GM23338 (cell line): ENCODE data around the gene SAC3D1.

Experiments
- CREB1 ChIP-seq: fragments of 250-450 bp; sonication (Bioruptor Pico); IDR thresholded peaks from 2 replicates; pipeline ENCODE4 v1.5.0; 2020; ENCODE audit warnings: low read depth, mild to moderate bottlenecking, moderate library complexity
- ETS1 ChIP-seq: IDR thresholded peaks from 2 replicates; pipeline ENCODE4 v1.6.1; 2016; ENCODE audit warnings: antibody characterized with exemption
- EZH2 ChIP-seq: fragments of 200-600 bp; sonication (generic); IDR thresholded peaks from one replicate; pipeline ENCODE4 v1.8.0; 2017; ENCODE audit warnings: antibody characterized with exemption, mild to moderate bottlenecking, low read depth; ENCODE audit not compliant: unreplicated experiment
- EZH2phosphoT487 ChIP-seq: fragments of 200-600 bp; sonication (generic); IDR thresholded peaks from one replicate; pipeline ENCODE4 v1.8.1; 2018; ENCODE audit warnings: antibody characterized with exemption; ENCODE audit not compliant: unreplicated experiment
- JUNB ChIP-seq: IDR thresholded peaks from one replicate; pipeline ENCODE4 v1.6.1; 2016; ENCODE audit warnings: antibody characterized with exemption; ENCODE audit not compliant: unreplicated experiment
- POLR2AphosphoS5 ChIP-seq: IDR thresholded peaks from 2 replicates; pipeline ENCODE4 v1.6.1; 2016; ENCODE audit warnings: antibody characterized with exemption, low read depth
- ZNF114 ChIP-seq: fragments of 250-450 bp; sonication (Bioruptor Pico); IDR thresholded peaks from 2 replicates; pipeline ENCODE4 v1.5.0; 2020; ENCODE audit warnings: mild to moderate bottlenecking, moderate library complexity
- TF ChIP-seq, protein P1 (sequence below), 2 experiments: fragments of 200-600 bp in 1 of 2; sonication (generic) in 1 of 2; conservative IDR thresholded peaks; 2 replicates each; pipeline versions ENCODE4 v1.5.1 to v1.6.1; 2016 to 2017; ENCODE audit warnings: antibody characterized with exemption in 2 of 2, low read depth in 2 of 2, mild to moderate bottlenecking in 2 of 2, moderate library complexity in 1 of 2
- TF ChIP-seq, protein P2 (sequence below): IDR thresholded peaks from one replicate; pipeline ENCODE4 v1.6.1; 2018; ENCODE audit warnings: antibody characterized with exemption; ENCODE audit not compliant: unreplicated experiment

- TF ChIP-seq, protein P1, sequence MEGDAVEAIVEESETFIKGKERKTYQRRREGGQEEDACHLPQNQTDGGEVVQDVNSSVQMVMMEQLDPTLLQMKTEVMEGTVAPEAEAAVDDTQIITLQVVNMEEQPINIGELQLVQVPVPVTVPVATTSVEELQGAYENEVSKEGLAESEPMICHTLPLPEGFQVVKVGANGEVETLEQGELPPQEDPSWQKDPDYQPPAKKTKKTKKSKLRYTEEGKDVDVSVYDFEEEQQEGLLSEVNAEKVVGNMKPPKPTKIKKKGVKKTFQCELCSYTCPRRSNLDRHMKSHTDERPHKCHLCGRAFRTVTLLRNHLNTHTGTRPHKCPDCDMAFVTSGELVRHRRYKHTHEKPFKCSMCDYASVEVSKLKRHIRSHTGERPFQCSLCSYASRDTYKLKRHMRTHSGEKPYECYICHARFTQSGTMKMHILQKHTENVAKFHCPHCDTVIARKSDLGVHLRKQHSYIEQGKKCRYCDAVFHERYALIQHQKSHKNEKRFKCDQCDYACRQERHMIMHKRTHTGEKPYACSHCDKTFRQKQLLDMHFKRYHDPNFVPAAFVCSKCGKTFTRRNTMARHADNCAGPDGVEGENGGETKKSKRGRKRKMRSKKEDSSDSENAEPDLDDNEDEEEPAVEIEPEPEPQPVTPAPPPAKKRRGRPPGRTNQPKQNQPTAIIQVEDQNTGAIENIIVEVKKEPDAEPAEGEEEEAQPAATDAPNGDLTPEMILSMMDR (conservative IDR thresholded peaks at IDR 0.05; ENCODE audit: low read depth in 2 of 2) = no peak
- no peak for TF ChIP-seq EZH2
- TF ChIP-seq POLR2AphosphoS5 = no peak
- TF ChIP-seq, protein P2, sequence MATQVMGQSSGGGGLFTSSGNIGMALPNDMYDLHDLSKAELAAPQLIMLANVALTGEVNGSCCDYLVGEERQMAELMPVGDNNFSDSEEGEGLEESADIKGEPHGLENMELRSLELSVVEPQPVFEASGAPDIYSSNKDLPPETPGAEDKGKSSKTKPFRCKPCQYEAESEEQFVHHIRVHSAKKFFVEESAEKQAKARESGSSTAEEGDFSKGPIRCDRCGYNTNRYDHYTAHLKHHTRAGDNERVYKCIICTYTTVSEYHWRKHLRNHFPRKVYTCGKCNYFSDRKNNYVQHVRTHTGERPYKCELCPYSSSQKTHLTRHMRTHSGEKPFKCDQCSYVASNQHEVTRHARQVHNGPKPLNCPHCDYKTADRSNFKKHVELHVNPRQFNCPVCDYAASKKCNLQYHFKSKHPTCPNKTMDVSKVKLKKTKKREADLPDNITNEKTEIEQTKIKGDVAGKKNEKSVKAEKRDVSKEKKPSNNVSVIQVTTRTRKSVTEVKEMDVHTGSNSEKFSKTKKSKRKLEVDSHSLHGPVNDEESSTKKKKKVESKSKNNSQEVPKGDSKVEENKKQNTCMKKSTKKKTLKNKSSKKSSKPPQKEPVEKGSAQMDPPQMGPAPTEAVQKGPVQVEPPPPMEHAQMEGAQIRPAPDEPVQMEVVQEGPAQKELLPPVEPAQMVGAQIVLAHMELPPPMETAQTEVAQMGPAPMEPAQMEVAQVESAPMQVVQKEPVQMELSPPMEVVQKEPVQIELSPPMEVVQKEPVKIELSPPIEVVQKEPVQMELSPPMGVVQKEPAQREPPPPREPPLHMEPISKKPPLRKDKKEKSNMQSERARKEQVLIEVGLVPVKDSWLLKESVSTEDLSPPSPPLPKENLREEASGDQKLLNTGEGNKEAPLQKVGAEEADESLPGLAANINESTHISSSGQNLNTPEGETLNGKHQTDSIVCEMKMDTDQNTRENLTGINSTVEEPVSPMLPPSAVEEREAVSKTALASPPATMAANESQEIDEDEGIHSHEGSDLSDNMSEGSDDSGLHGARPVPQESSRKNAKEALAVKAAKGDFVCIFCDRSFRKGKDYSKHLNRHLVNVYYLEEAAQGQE = no peak
- TF ChIP-seq EZH2phosphoT487 = no peak
- no peak for TF ChIP-seq CREB1 (CRISPR knock-in tag)
- TF ChIP-seq JUNB = no peak
- TF ChIP-seq ETS1 = no peak
- TF ChIP-seq ZNF114 (CRISPR knock-in tag) = no peak
Measured at GRCh38 chr11:65008016-65008415, 33.0 kb upstream of the SAC3D1 start.
